WTC11 (cell line): Measurements from ENCODE around the gene ZNF516.

Experiments used
- CTCF ChIP-seq: fragments of 200-600 bp; IDR thresholded peaks from 2 replicates; pipeline ENCODE4 v1.8.0; 2022; ENCODE audit warnings: antibody characterized with exemption
- E2F1 ChIP-seq: sonication (generic); formaldehyde crosslinking; IDR thresholded peaks from 2 replicates; pipeline ENCODE4 v1.8.0; 2022; ENCODE audit warnings: mild to moderate bottlenecking, missing genetic modification reagents
- JUN ChIP-seq: sonication (generic); formaldehyde crosslinking; IDR thresholded peaks from 2 replicates; pipeline ENCODE4 v1.8.0; 2023; ENCODE audit warnings: mild to moderate bottlenecking, missing genetic modification reagents
- STAT6 ChIP-seq: sonication (generic); formaldehyde crosslinking; conservative IDR thresholded peaks from 2 replicates; pipeline ENCODE4 v1.8.1; 2023; ENCODE audit warnings: mild to moderate bottlenecking, low read depth, missing genetic modification reagents, moderate library complexity
- USF1 ChIP-seq: sonication (generic); formaldehyde crosslinking; IDR thresholded peaks from 2 replicates; pipeline ENCODE4 v1.8.0; 2022; ENCODE audit warnings: mild to moderate bottlenecking, missing genetic modification reagents
- ZNF232 ChIP-seq: sonication (generic); formaldehyde crosslinking; IDR thresholded peaks from 2 replicates; pipeline ENCODE4 v1.8.0; 2022; ENCODE audit warnings: mild to moderate bottlenecking, missing genetic modification reagents
- ZNF512 ChIP-seq: sonication (generic); formaldehyde crosslinking; IDR thresholded peaks from 2 replicates; pipeline ENCODE4 v1.8.1; 2022; ENCODE audit warnings: missing genetic modification reagents, borderline replicate concordance

GRCh38 chr18:76515576-76515975 is 20.5 kb upstream of the ZNF516 start:
- no peak for TF ChIP-seq ZNF232
- TF ChIP-seq E2F1: no peak
- no peak for TF ChIP-seq USF1 (CRISPR knock-in tag)
- TF ChIP-seq ZNF512 (CRISPR knock-in tag): no peak
- no peak for TF ChIP-seq JUN
- TF ChIP-seq STAT6 (CRISPR knock-in tag): no peak
- TF ChIP-seq CTCF: no peak
